GM23338 (cell line): ENCODE measurements around the gene ACADS.

Source experiments
- CREB1 ChIP-seq: fragments of 250-450 bp; sonication (Bioruptor Pico); IDR thresholded peaks from 2 replicates; pipeline ENCODE4 v1.5.0; 2020; ENCODE audit warnings: low read depth, mild to moderate bottlenecking, moderate library complexity
- EZH2 ChIP-seq: fragments of 200-600 bp; sonication (generic); IDR thresholded peaks from one replicate; pipeline ENCODE4 v1.8.0; 2017; ENCODE audit warnings: antibody characterized with exemption, mild to moderate bottlenecking, low read depth; ENCODE audit not compliant: unreplicated experiment
- EZH2phosphoT487 ChIP-seq: fragments of 200-600 bp; sonication (generic); IDR thresholded peaks from one replicate; pipeline ENCODE4 v1.8.1; 2018; ENCODE audit warnings: antibody characterized with exemption; ENCODE audit not compliant: unreplicated experiment
- POLR2AphosphoS5 ChIP-seq: IDR thresholded peaks from 2 replicates; pipeline ENCODE4 v1.6.1; 2016; ENCODE audit warnings: antibody characterized with exemption, low read depth
- TF ChIP-seq, protein P1 (sequence below), 2 experiments: fragments of 200-600 bp in 1 of 2; sonication (generic) in 1 of 2; conservative IDR thresholded peaks; 2 replicates each; pipeline versions ENCODE4 v1.5.1 to v1.6.1; 2016 to 2017; ENCODE audit warnings: antibody characterized with exemption in 2 of 2, low read depth in 2 of 2, mild to moderate bottlenecking in 2 of 2, moderate library complexity in 1 of 2

DNA sequence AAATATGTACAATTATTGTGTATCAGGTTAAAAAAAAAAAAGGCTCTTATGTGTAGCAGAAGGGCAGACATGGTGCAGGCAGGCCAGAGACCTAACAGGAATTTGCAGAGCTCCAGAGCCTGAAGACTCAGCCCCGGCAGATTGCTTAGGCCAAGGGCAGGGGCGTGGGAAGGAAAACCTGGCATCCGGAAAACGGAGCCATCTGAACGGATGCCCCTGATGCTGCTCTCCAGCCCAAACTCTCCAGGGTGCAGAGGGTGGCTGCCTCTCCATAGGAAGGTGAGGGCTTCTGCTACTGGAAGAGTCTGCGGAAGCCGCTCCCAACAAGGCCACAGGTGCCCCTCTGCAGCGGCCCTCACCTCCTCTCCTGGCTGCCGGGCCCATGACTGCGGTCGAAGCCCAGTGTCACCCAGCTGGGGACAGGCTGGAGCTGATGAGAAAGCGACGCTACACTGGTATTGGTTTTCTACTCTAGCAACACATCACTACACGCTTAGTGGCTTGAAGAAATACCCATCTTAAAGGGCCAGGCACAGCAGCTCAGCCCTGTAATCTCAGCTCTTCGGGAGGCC, 19.4 kb downstream of the ACADS start:
- TF ChIP-seq, protein P1, sequence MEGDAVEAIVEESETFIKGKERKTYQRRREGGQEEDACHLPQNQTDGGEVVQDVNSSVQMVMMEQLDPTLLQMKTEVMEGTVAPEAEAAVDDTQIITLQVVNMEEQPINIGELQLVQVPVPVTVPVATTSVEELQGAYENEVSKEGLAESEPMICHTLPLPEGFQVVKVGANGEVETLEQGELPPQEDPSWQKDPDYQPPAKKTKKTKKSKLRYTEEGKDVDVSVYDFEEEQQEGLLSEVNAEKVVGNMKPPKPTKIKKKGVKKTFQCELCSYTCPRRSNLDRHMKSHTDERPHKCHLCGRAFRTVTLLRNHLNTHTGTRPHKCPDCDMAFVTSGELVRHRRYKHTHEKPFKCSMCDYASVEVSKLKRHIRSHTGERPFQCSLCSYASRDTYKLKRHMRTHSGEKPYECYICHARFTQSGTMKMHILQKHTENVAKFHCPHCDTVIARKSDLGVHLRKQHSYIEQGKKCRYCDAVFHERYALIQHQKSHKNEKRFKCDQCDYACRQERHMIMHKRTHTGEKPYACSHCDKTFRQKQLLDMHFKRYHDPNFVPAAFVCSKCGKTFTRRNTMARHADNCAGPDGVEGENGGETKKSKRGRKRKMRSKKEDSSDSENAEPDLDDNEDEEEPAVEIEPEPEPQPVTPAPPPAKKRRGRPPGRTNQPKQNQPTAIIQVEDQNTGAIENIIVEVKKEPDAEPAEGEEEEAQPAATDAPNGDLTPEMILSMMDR (conservative IDR thresholded peaks at IDR 0.05; ENCODE audit: low read depth in 2 of 2) = no peak
- TF ChIP-seq POLR2AphosphoS5 (no peak), CREB1 (CRISPR knock-in tag) (no peak), EZH2phosphoT487 (no peak), EZH2 (no peak)
